Activated CD4-positive, CD25-positive, alpha-beta regulatory T cell treated with anti-CD3 and anti-CD28 coated beads, Interleukin-2, amount 50 U/mL, for 72 hours (primary cell): ENCODE results near the gene MYT1.
"Not testable (repeated sequence)": the region's sequence is repeated elsewhere in the genome, so short reads cannot be mapped to it uniquely, and the experiment has no call there.

Experiments used
- DNase-seq: peaks from one replicate; pipeline ENCODE4 v3.0.0; 2021

MYT1 gene

DNA sequence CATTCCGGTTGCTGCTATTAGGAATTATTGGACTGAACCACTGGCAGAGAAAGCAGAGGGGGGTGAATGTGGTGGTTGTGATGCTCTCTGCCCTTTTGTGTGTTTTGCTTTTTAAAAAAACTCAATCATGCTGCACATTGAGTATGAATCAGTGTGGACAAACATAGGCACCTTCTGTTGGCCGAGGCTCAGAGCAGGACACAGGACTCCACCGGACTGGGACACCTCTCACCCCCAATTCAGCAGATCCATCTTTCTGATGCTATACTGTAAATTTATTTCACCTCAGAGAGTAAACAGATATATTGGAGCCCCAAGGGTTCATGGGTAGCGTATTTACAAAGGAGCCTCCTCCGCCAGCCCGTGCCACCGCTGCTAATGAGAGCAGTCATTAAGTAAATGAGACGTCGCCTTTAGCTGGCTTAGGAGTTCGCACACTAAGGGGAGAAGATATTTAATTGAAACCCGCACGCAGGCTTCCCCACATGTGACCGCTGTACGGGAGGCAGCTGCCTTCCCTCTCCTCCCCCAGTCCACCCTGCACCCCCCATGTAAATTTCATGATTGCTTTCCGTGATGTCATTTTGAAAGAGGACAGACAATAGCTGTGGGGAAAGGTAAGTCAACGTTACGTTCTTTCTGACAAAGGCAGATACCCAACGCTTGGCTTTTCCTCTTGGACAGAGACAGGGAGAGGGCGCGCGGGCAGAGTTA, at the start of gene MYT1:
Gene MYT1 (plus strand): TSS at position 330 of the 714 bp plus-strand sequence. CDS start 34,410 bp downstream, outside the sequence.
- no peak for DNase-seq

GRCh38 chr20:64115171-64115911, 48.9 kb upstream of the MYT1 start:
- DNase-seq: no peak

- DNase-seq: no peak
These were observed 48.2 kb upstream of the MYT1 start for GRCh38 chr20:64116016-64116415.

DNA sequence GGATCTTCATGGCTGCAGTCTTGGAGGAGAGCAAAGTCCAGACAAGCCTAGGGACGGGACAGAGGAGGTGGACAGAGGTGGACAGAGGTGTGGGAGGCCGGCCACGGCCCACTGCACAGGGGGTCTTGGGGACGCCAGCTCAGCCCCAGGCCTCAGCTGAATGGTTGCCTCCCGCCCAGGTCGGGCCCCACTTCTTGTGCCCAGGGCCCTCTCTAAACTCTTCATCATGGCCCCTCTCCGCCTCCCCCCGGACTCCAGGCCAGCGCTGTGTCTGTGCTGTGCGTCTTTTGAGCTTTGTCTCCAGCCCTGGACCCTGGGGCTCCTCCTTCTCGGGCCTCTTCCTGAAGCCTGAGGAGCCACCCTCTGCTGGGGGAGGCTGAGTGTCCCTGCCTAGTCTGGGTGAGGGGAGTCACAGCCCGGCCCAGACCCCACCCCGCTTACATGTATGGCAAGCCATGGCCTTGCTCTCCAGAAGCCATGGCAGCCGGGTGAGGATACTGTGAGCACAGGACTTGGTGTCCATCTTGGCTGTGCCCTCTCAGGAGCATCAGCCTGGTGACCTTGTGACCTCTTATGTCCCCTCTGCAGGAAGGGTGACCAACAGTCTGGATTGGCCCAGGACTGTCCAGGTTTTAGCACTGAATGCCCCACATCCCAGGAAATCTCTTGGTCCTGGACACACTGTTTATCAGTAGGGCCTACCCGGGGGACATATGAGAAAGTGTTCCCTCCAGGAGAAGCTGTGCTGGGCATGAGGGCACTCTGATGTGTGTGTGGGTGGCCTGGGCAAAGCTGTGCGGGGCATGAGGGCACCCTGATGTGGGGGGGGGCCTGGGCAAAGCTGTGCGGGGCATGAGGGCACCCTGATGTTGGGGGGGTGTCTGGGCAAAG, 47.5 kb upstream of the MYT1 start:
- DNase-seq: no peak

- not testable (repeated sequence) for DNase-seq
These were observed 46.8 kb upstream of the MYT1 start for GRCh38 chr20:64117432-64117777.

GRCh38 chr20:64119301-64119680, 45.0 kb upstream of the MYT1 start:
- no peak for DNase-seq

GRCh38 chr20:64119681-64120341, 44.4 kb upstream of the MYT1 start:
- DNase-seq: no peak

DNA sequence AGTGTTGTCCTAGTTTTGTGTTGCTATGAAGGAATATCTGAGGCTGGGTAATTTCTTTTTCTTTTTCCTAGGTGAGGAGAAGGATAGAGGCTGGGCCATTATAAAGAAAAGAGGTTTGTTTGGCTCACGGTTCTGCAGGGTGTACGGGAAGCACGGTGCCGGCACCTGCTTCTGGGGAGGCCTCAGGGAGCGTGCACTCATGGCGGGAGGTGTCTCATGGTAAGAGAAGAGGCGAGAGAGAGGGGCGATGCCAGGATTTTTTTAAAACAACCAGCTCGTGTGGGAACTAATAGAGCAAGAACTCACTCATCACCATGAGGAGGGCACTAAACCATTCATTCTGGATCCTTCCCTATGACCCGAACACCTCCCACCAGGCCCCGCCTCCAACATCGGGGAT, 42.7 kb upstream of the MYT1 start:
- DNase-seq: no peak

DNA sequence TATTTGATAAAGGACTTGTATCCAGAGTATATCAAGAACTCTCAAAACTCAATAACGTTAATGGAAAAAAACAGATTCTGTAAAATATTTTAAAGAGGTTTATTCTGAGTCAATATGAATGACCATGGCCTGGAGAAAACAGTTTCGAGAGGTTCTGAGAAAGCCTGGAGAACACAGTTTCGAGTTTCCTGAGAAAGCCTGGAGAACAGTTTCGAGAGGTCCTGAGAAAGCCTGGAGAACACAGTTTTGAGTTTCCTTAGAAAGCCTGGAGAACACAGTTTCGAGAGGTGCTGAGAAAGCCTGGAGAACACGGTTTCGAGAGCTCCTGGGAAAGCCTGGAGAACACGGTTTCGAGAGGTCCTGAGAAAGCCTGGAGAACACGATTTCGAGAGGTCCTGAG, 41.3 kb upstream of the MYT1 start:
- not testable (repeated sequence) for DNase-seq

- DNase-seq: not testable (repeated sequence)
These were observed 40.7 kb upstream of the MYT1 start for GRCh38 chr20:64123517-64123916.

DNA sequence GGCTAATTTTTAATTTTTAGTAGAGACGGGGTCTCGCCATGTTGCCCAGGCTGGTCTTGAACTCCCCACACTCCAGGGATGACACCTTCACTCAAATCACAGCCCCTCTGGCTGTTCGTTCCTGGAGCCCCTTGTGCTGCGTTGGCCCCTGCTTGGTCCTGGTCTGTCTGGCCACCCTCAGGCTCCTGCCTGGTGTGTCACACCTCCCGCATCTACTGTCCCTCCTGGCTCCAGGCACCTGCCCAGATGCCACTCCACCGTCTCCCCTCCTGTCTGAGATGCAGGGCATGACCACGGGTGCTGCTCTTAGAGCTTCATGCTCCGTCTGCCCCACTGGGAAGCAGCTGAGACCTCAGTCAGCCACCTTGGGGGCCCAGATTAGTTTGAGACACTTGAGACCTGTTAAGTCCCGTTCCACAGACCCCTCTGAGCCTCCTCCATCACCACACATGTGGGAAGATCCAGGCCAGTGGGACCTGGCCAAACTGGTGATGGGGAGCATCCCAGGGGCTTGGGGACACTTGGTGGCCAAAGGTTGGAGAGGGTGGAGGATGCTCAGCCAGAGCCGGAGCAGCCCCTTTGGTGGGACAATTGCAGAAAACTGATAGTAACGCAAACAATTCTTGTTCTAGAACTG, 35.0 kb upstream of the MYT1 start:
- DNase-seq: no peak

GRCh38 chr20:64130271-64130670, 34.0 kb upstream of the MYT1 start:
- DNase-seq: no peak

DNA sequence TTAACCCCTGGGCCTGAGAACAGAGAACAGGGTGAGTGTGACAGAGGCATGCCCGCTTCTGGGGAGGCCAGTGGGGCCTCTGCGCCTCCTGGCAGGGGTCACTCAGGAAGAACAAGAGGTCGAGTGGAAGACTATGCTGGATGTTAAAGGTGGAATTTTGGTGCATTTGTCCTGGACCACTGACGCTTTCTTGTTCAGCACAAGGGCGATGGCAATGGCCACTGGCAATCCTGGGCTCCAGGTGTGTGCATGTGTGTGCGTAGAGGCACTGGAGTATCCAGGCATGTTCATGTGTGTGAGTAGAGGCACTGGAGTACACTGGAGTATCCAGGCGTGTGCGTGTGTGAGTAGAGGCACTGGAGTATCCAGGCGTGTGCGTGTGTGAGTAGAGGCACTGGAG, 33.4 kb upstream of the MYT1 start:
- no peak for DNase-seq

DNA sequence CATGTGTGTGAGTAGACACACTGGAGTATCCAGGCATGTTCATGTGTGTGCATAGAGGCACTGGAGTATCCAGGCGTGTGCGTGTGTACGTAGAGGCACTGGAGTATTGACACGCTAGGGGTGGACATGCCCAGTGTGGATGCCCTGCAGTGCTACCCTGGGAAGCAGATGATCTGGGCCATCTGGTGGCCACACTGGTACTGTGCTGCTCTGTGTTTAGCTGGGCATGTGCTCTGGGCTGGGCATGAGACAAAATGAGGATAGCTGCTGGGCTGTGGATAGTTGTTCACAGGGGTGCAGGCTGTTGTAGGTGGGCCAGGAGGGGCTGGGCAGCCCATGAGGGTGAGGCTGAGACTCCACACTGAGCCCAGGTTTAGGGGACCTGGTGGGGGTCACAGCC, 32.8 kb upstream of the MYT1 start:
- no peak for DNase-seq

DNA sequence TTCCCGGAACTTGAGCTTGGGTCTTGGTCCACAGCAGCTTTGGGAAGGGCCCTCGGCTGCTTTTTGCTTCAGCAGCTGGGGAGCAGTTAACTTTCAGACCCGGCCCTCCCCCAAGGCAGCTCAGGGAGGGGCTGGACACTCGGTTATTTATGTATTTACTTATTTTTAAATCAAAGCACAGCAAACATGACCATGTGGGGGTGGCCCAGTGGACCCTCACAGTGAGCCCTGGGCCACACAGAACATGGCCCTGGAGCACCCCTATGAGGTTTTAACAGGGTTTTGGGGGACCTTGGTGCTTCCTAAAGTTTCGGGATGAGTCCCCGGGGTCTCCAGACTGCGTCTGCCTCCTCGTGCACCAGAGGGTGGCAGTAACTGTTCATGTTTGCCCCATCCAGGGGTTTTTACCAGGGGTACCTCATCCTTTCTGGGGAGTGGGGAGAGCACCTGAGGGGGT, 30.3 kb upstream of the MYT1 start:
- no peak for DNase-seq

GRCh38 chr20:64134744-64135143, 29.5 kb upstream of the MYT1 start:
- DNase-seq: not testable (repeated sequence)

- DNase-seq: no peak
These were observed 28.1 kb upstream of the MYT1 start for GRCh38 chr20:64136004-64136710.

DNA sequence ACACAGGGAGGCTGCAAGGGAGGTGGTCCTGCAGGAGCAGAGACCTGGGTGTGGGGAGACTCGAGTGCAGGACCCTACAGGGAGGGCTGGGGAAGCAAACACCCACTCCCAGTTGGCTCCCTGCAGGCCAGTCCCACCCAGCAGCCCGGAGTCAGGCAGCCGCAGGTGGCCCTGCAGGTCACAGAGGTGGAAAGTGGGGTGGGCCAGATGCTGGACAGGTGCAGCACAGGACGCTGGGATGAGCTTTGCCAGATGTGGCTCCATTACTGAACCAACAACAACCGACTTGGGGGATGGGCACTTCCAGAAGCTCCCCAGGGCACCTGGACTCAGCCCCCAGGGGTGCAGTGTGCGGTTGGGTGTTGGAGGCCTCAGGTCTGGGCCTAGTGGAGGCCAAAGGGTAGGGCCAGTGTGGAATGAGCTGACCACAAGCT, 26.6 kb upstream of the MYT1 start:
- no peak for DNase-seq

- DNase-seq: no peak
These were observed 25.9 kb upstream of the MYT1 start for GRCh38 chr20:64138276-64138815.

- DNase-seq: no peak
These were observed 24.8 kb upstream of the MYT1 start for GRCh38 chr20:64139199-64140060.
